Measurements from ENCODE around the gene TFCP2L1. TPM values are rescaled to one million over a fixed set of nuclear protein-coding genes. Genes with fewer than 3 reads are reported as not detected.
"Not testable (repeated sequence)": the region's sequence is repeated elsewhere in the genome, so short reads cannot be mapped to it uniquely, and the experiment has no call there.

Gene TFCP2L1
- total and polyA plus RNA-seq, 4 donors, result 0.06 to 1.5 (median 0.36) TPM

GRCh38 chr2:121227381-121228144, 57.4 kb downstream of the TFCP2L1 start:
- H3K9me3 ChIP-seq (ENCODE audit: control insufficient read depth in 4 of 4, low read length in 3 of 4); DNase-seq (ENCODE audit: low spot score); H3K4me1 ChIP-seq (ENCODE audit: control insufficient read depth in 4 of 4, insufficient read depth in 4 of 4, low read length in 3 of 4); H3K9ac ChIP-seq (ENCODE audit: low read depth in 1 of 2, low read length in 2 of 2); H3K4me3 ChIP-seq (ENCODE audit: low read depth in 1 of 3, low read length in 3 of 3); H3K36me3 ChIP-seq (ENCODE audit: control insufficient read depth in 4 of 4, insufficient read depth in 3 of 4, low read depth in 1 of 4, low read length in 3 of 4); H3K27me3 ChIP-seq (ENCODE audit: control insufficient read depth in 4 of 4, insufficient read depth in 4 of 4, low read length in 3 of 4); H3K27ac ChIP-seq (ENCODE audit: low read depth in 1 of 2, low read length in 2 of 2): not testable (repeated sequence)
- 69% methylated on average over 18 of the region's 18 CpGs for WGBS

- not testable (repeated sequence) for H3K9me3 ChIP-seq (ENCODE audit: control insufficient read depth in 4 of 4, low read length in 3 of 4); H3K4me3 ChIP-seq (ENCODE audit: low read depth in 1 of 3, low read length in 3 of 3); H3K36me3 ChIP-seq (ENCODE audit: control insufficient read depth in 4 of 4, insufficient read depth in 3 of 4, low read depth in 1 of 4, low read length in 3 of 4); DNase-seq (ENCODE audit: low spot score); H3K27ac ChIP-seq (ENCODE audit: low read depth in 1 of 2, low read length in 2 of 2); H3K4me1 ChIP-seq (ENCODE audit: control insufficient read depth in 4 of 4, insufficient read depth in 4 of 4, low read length in 3 of 4); H3K27me3 ChIP-seq (ENCODE audit: control insufficient read depth in 4 of 4, insufficient read depth in 4 of 4, low read length in 3 of 4); H3K9ac ChIP-seq (ENCODE audit: low read depth in 1 of 2, low read length in 2 of 2)
- WGBS, result 93% methylated on average over 26 of the region's 26 CpGs
These were observed 59.3 kb downstream of the TFCP2L1 start for GRCh38 chr2:121225681-121226080.

GRCh38 chr2:121220995-121221394, 64.0 kb downstream of the TFCP2L1 start:
- H3K4me1 ChIP-seq (ENCODE audit: control insufficient read depth in 4 of 4, insufficient read depth in 4 of 4, low read length in 3 of 4), result peaks cover 0 to 3% (median 0%) of the 10 kb centered on the region in 4 donors
- H3K4me3 ChIP-seq (ENCODE audit: low read depth in 1 of 3, low read length in 3 of 3), result no peak overlapping the region
- H3K27ac ChIP-seq (ENCODE audit: low read depth in 1 of 2, low read length in 2 of 2), result no peak overlapping the region
- H3K9me3 ChIP-seq (ENCODE audit: control insufficient read depth in 4 of 4, low read length in 3 of 4), result no peaks in the 10 kb centered on the region
- DNase-seq (ENCODE audit: low spot score), result no peak
- TF ChIP-seq GABPA (IDR thresholded peaks at IDR 0.05 in 1 of 2, conservative IDR thresholded peaks at IDR 0.05 in 1 of 2) (no peak), RXRA (IDR thresholded peaks at IDR 0.05) (no peak), SP1 (IDR thresholded peaks at IDR 0.05) (no peak), FOXA2 (IDR thresholded peaks at IDR 0.05) (no peak), CTCF (IDR thresholded peaks at IDR 0.05; ENCODE audit: low read depth, low read length, missing input control) (no peak), NR2F2 (IDR thresholded peaks at IDR 0.05) (no peak), HNF4A (conservative IDR thresholded peaks at IDR 0.05) (no peak), REST (IDR thresholded peaks at IDR 0.05) (no peak), FOXA1 (IDR thresholded peaks at IDR 0.05) (no peak), EGR1 (IDR thresholded peaks at IDR 0.05; ENCODE audit: low read depth in 2 of 2) (no peak), ATF3 (IDR thresholded peaks at IDR 0.05) (no peak), JUND (IDR thresholded peaks at IDR 0.05) (no peak), YY1 (IDR thresholded peaks at IDR 0.05) (no peak), HNF4G (IDR thresholded peaks at IDR 0.05) (no peak), TAF1 (conservative IDR thresholded peaks at IDR 0.05) (no peak), ZBTB33 (IDR thresholded peaks at IDR 0.05) (no peak), MAX (IDR thresholded peaks at IDR 0.05) (no peak), RAD21 (IDR thresholded peaks at IDR 0.05) (no peak)
- no peak overlapping the region for H3K9ac ChIP-seq (ENCODE audit: low read depth in 1 of 2, low read length in 2 of 2)
- no peaks in the 10 kb centered on the region for H3K36me3 ChIP-seq (ENCODE audit: control insufficient read depth in 4 of 4, insufficient read depth in 3 of 4, low read depth in 1 of 4, low read length in 3 of 4)
- H3K27me3 ChIP-seq (ENCODE audit: control insufficient read depth in 4 of 4, insufficient read depth in 4 of 4, low read length in 3 of 4), result peaks cover 0 to 5% (median 0%) of the 10 kb centered on the region in 4 donors
- 95% methylated on average over 1 of the region's 1 CpG for WGBS

Data from liver (tissue), 9 donors.